K562 (cell line): ENCODE measurements around the gene MAS1L. TPM values are rescaled to one million over a fixed set of nuclear protein-coding genes. Genes with fewer than 3 reads are reported as not detected.

Experiments used
- ASH1L ChIP-seq: fragments of 450-650 bp; IDR thresholded peaks from 2 replicates; pipeline ENCODE4 v1.6.1; 2018; ENCODE audit warnings: borderline replicate concordance, mild to moderate bottlenecking, low read depth; ENCODE audit not compliant: partially characterized antibody
- HINFP ChIP-seq: fragments of 450-650 bp; conservative IDR thresholded peaks from 2 replicates; pipeline ENCODE4 v1.6.1; 2016; ENCODE audit warnings: missing genetic modification characterization, low read depth, mild to moderate bottlenecking, control low read depth, missing compliant biosample characterization
- HMGN3 ChIP-seq: IDR thresholded peaks from 2 replicates; pipeline ENCODE4 v1.6.1; 2011; ENCODE audit warnings: borderline replicate concordance, low read depth, mild to moderate bottlenecking, mixed read lengths, low read length; ENCODE audit not compliant: insufficient read length; ENCODE audit errors: extremely low read depth
- KLF16 ChIP-seq: IDR thresholded peaks from 2 replicates; pipeline ENCODE4 v1.6.1; 2016; ENCODE audit warnings: antibody characterized with exemption
- MBD2 ChIP-seq: sonication (generic); IDR thresholded peaks from 2 replicates; pipeline ENCODE4 v1.6.1; 2016; ENCODE audit warnings: low read depth, borderline replicate concordance
- MTF1 ChIP-seq: fragments of 250-450 bp; sonication (Bioruptor Pico); IDR thresholded peaks from 2 replicates; pipeline ENCODE4 v1.9.0; 2021; ENCODE audit warnings: moderate library complexity, mild to moderate bottlenecking, inconsistent platforms, borderline replicate concordance
- PCBP2 ChIP-seq: fragments of 200-400 bp; formaldehyde crosslinking; IDR thresholded peaks from 2 replicates; pipeline ENCODE4 v1.6.1; 2018; ENCODE audit warnings: low read length, low read depth, mild to moderate bottlenecking, moderate library complexity; ENCODE audit not compliant: poor library complexity, severe bottlenecking
- RUNX1 ChIP-seq: sonication (generic); IDR thresholded peaks from 2 replicates; pipeline ENCODE4 v1.6.1; 2016; ENCODE audit warnings: antibody characterized with exemption, low read depth
- ZBTB26 ChIP-seq: fragments of 450-650 bp; formaldehyde crosslinking; IDR thresholded peaks from 2 replicates; pipeline ENCODE4 v1.4.0; 2022; ENCODE audit warnings: missing genetic modification characterization
- ZNF57 ChIP-seq: fragments of 450-650 bp; formaldehyde crosslinking; IDR thresholded peaks from 2 replicates; pipeline ENCODE4 v1.4.0; 2020; ENCODE audit warnings: mild to moderate bottlenecking, moderate library complexity
- polyA plus RNA-seq, 8 experiments: library from polyadenylated mRNA; depleted of rRNA in 4 of 8; stranded (reverse) in 5 of 8; unstranded in 3 of 8; fragments of >200 nt; fragmentation: Nextera tagmentation in 2 of 8; fragmentation: Illumina TruSeq in 1 of 8; extraction: Ambion mirVana in 2 of 8; extraction: Trizol in 1 of 8; gene quantifications; 2 replicates each; pipeline versions ENCODE4 v1.2.1 to v1.2.3, GENCODE V29; 2011 to 2014; ENCODE audit warnings: inconsistent platforms in 1 of 8, missing spikeins in 1 of 8
- total RNA-seq, 7 experiments: library from RNA; depleted of rRNA in 6 of 7; stranded (reverse); fragments of >200 nt in 6 of 7; fragmentation: Illumina TruSeq in 2 of 7; extraction: Trizol in 2 of 7; gene quantifications; 2 replicates each; pipeline versions ENCODE4 v1.2.1 to v1.2.3, GENCODE V29; 2011 to 2021; ENCODE audit warnings: low replicate concordance in 1 of 7
- TF ChIP-seq, protein P1 (sequence below), 2 experiments: fragments of 450-650 bp; formaldehyde crosslinking in 1 of 2; IDR thresholded peaks; 2 replicates each; pipeline versions ENCODE4 v1.4.0 to v1.6.1; 2014 to 2020; ENCODE audit warnings: mild to moderate bottlenecking in 2 of 2, borderline replicate concordance in 1 of 2, low read depth in 1 of 2
- TF ChIP-seq, protein P2 (sequence below): IDR thresholded peaks from 2 replicates; pipeline ENCODE4 v1.6.1; 2016; ENCODE audit warnings: missing genetic modification characterization, missing compliant biosample characterization

Gene MAS1L
- total and polyA plus RNA-seq, 9 of the 15 experiments (the other 6 are each of a cell fraction or from before 2014, with no cell fraction given) = not detected

DNA sequence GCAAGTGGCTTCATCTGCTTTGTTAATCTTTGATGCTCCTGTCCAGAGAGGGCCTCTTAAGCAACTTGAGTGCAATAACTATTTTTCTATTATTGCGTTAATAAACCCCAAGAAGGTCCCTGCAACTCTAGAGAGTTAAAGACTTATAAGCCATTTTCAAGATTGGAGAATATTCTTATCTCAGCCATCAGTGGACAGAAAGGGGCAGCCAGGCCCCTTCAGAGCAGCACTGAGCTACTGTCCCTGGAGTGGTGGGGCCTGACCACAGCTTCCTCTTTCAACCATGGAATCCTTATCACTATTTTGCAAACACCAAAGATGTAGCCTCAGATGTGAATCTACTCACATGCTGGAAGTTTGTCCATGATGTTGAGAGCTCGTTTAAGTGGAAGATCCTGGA lies 2.8 kb upstream of the MAS1L start (continued):
- TF ChIP-seq, protein P1, sequence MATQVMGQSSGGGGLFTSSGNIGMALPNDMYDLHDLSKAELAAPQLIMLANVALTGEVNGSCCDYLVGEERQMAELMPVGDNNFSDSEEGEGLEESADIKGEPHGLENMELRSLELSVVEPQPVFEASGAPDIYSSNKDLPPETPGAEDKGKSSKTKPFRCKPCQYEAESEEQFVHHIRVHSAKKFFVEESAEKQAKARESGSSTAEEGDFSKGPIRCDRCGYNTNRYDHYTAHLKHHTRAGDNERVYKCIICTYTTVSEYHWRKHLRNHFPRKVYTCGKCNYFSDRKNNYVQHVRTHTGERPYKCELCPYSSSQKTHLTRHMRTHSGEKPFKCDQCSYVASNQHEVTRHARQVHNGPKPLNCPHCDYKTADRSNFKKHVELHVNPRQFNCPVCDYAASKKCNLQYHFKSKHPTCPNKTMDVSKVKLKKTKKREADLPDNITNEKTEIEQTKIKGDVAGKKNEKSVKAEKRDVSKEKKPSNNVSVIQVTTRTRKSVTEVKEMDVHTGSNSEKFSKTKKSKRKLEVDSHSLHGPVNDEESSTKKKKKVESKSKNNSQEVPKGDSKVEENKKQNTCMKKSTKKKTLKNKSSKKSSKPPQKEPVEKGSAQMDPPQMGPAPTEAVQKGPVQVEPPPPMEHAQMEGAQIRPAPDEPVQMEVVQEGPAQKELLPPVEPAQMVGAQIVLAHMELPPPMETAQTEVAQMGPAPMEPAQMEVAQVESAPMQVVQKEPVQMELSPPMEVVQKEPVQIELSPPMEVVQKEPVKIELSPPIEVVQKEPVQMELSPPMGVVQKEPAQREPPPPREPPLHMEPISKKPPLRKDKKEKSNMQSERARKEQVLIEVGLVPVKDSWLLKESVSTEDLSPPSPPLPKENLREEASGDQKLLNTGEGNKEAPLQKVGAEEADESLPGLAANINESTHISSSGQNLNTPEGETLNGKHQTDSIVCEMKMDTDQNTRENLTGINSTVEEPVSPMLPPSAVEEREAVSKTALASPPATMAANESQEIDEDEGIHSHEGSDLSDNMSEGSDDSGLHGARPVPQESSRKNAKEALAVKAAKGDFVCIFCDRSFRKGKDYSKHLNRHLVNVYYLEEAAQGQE (IDR thresholded peaks at IDR 0.05; ENCODE audit: borderline replicate concordance) = no peak
- TF ChIP-seq, protein P1 (CRISPR knock-in tag; IDR thresholded peaks at IDR 0.05; ENCODE audit: low read depth) = no peak
- TF ChIP-seq PCBP2 = no peak
- TF ChIP-seq MTF1 (CRISPR knock-in tag) = no peak
- no peak for TF ChIP-seq ZNF57 (CRISPR knock-in tag)
- TF ChIP-seq KLF16 = peak; percentile 88
- TF ChIP-seq, protein P2, sequence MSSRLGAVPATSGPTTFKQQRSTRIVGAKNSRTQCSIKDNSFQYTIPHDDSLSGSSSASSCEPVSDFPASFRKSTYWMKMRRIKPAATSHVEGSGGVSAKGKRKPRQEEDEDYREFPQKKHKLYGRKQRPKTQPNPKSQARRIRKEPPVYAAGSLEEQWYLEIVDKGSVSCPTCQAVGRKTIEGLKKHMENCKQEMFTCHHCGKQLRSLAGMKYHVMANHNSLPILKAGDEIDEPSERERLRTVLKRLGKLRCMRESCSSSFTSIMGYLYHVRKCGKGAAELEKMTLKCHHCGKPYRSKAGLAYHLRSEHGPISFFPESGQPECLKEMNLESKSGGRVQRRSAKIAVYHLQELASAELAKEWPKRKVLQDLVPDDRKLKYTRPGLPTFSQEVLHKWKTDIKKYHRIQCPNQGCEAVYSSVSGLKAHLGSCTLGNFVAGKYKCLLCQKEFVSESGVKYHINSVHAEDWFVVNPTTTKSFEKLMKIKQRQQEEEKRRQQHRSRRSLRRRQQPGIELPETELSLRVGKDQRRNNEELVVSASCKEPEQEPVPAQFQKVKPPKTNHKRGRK (tag) = no peak
- no peak for TF ChIP-seq ZBTB26 (CRISPR knock-in tag)
- TF ChIP-seq RUNX1 = 0 out of 2 replicates have a peak, but pooled peaks have one; percentile 31
- 0 out of 2 replicates have a peak, but pooled peaks have one; percentile 55 for TF ChIP-seq MBD2
- TF ChIP-seq HINFP (tag) = no peak
- TF ChIP-seq HMGN3 = peak; percentile 37
- no peak for TF ChIP-seq ASH1L
